ENCODE results near the gene MCM5. TPM values are rescaled to one million over a fixed set of nuclear protein-coding genes. Genes with fewer than 3 reads are reported as not detected.

Gene MCM5
- total and polyA plus RNA-seq, 2 experiments from 2014 or later, result 288 to 325 TPM

DNA sequence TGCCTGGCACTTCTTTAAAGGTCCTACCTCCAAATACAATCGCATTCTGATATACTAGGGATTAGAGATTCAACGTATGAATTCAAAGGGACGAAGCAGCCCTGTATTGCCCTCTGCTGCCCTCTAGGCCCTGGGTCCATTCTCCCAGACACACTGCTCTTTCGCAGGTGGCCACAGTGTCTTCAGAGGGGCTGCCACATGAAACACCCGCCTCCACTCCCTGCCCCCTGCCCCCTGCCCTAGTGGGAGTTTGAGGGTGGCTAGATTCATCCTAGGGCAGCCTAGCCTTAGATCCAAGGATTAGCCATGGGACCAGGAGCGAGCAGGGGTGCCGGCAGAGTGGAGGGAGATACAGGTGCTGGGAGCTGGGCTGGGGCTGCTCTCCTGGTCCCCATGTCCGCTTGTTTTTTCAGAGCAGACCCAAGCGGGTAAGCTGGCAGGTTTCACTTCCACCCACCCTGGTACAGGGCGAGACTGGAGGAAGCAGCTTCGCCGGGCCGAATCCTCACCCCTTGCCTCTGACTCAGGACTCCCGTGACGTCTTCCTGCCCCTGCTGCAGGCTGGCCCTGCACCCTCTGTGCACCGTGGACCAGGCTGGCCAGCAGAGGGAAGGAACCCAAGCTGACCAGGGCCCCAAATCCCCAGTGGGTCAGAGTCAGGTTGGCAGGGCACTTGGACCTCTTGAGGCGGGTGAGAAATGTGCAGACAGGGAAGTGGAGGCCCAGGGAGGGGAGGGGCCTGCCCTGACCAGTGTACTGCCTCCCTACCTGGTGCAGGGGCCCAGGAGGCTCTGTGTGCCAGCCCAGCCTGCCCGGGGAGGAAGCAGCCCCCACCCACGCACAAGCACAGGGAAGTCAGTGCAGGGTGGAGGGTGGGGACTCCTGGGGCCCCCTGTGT is 47.5 kb upstream of the MCM5 start:
- Histone ChIP-seq H2AFZ (peak overlapping the region; percentile 93), H3K36me3 (ENCODE audit: insufficient read depth) (no peaks in the 10 kb centered on the region), H3K79me2 (replicated peaks; ENCODE audit: insufficient read depth) (no peaks in the 10 kb centered on the region), H4K20me1 (replicated peaks; ENCODE audit: insufficient read depth) (no peaks in the 10 kb centered on the region), H3K27ac (ENCODE audit: low read depth) (no peak overlapping the region), H3K27me3 (ENCODE audit: insufficient read depth) (peaks cover 11% of the 10 kb centered on the region), H3F3A (replicated peaks; ENCODE audit: low read depth) (peaks cover 4% of the 10 kb centered on the region; the same call in 1 of the 2 replicates), H3K4me3 (no peak overlapping the region), H3K4me2 (peak overlapping the region; percentile 96; the same call in 1 of the 2 replicates), H3K9me2 (ENCODE audit: insufficient read depth) (no peaks in the 10 kb centered on the region), H3K4me1 (ENCODE audit: insufficient read depth) (peaks cover 7% of the 10 kb centered on the region)
- TF ChIP-seq, protein P1, sequence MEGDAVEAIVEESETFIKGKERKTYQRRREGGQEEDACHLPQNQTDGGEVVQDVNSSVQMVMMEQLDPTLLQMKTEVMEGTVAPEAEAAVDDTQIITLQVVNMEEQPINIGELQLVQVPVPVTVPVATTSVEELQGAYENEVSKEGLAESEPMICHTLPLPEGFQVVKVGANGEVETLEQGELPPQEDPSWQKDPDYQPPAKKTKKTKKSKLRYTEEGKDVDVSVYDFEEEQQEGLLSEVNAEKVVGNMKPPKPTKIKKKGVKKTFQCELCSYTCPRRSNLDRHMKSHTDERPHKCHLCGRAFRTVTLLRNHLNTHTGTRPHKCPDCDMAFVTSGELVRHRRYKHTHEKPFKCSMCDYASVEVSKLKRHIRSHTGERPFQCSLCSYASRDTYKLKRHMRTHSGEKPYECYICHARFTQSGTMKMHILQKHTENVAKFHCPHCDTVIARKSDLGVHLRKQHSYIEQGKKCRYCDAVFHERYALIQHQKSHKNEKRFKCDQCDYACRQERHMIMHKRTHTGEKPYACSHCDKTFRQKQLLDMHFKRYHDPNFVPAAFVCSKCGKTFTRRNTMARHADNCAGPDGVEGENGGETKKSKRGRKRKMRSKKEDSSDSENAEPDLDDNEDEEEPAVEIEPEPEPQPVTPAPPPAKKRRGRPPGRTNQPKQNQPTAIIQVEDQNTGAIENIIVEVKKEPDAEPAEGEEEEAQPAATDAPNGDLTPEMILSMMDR (conservative IDR thresholded peaks at IDR 0.05; ENCODE audit: low read depth in 2 of 2), result peak; percentile 57 to 76
- TF ChIP-seq, protein P2, sequence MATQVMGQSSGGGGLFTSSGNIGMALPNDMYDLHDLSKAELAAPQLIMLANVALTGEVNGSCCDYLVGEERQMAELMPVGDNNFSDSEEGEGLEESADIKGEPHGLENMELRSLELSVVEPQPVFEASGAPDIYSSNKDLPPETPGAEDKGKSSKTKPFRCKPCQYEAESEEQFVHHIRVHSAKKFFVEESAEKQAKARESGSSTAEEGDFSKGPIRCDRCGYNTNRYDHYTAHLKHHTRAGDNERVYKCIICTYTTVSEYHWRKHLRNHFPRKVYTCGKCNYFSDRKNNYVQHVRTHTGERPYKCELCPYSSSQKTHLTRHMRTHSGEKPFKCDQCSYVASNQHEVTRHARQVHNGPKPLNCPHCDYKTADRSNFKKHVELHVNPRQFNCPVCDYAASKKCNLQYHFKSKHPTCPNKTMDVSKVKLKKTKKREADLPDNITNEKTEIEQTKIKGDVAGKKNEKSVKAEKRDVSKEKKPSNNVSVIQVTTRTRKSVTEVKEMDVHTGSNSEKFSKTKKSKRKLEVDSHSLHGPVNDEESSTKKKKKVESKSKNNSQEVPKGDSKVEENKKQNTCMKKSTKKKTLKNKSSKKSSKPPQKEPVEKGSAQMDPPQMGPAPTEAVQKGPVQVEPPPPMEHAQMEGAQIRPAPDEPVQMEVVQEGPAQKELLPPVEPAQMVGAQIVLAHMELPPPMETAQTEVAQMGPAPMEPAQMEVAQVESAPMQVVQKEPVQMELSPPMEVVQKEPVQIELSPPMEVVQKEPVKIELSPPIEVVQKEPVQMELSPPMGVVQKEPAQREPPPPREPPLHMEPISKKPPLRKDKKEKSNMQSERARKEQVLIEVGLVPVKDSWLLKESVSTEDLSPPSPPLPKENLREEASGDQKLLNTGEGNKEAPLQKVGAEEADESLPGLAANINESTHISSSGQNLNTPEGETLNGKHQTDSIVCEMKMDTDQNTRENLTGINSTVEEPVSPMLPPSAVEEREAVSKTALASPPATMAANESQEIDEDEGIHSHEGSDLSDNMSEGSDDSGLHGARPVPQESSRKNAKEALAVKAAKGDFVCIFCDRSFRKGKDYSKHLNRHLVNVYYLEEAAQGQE (IDR thresholded peaks at IDR 0.05; ENCODE audit: unreplicated experiment), result no peak
- no peak for TF ChIP-seq ZNF114 (CRISPR knock-in tag; IDR thresholded peaks at IDR 0.05)
- no peak for TF ChIP-seq JUNB (IDR thresholded peaks at IDR 0.05; ENCODE audit: unreplicated experiment)
- Mint-ChIP-seq H3K27me3 (ENCODE audit: insufficient read depth, low read depth, poor library complexity) (peaks cover 15% of the 10 kb centered on the region), H3K36me3 (ENCODE audit: low read depth) (no peaks in the 10 kb centered on the region), H3K27ac (no peak overlapping the region; the same call in 1 of the 2 replicates), H3K4me3 (no peak overlapping the region), H3K4me1 (peaks cover 22% of the 10 kb centered on the region), H3K9me3 (no peaks in the 10 kb centered on the region; the same call in 2 of the 3 replicates)
- peak; percentile 83 for DNase-seq (ENCODE audit: low spot score)
- peak; percentile 43 for ATAC-seq

DNA sequence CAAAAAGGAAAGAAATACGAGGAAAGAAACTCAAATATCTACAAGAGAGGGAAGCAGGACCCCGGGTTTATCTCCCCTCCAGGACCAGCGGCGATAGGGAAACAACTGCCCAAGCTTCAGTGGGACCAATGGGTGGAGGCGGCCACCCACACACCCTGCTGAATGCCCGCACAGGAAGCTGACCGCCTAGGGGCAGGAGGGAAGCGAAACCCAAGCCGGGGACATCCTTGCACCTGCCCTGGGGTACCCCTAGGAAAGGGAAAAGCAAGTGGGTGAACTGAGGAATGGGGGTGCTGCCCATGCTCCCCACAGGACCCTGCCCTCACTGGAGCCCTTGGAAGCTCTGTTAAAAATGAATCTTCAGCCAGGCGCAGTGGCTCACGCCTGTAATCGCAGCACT is 46.6 kb upstream of the MCM5 start:
- Histone ChIP-seq H3K36me3 (ENCODE audit: insufficient read depth) (no peaks in the 10 kb centered on the region), H3K4me1 (ENCODE audit: insufficient read depth) (peaks cover 7% of the 10 kb centered on the region), H3K4me3 (no peak overlapping the region), H3K27ac (ENCODE audit: low read depth) (no peak overlapping the region), H3K4me2 (no peak overlapping the region), H3K9me2 (ENCODE audit: insufficient read depth) (no peaks in the 10 kb centered on the region), H3K79me2 (replicated peaks; ENCODE audit: insufficient read depth) (no peaks in the 10 kb centered on the region), H3K27me3 (ENCODE audit: insufficient read depth) (peaks cover 11% of the 10 kb centered on the region), H4K20me1 (replicated peaks; ENCODE audit: insufficient read depth) (no peaks in the 10 kb centered on the region), H2AFZ (no peak overlapping the region), H3F3A (replicated peaks; ENCODE audit: low read depth) (peaks cover 4% of the 10 kb centered on the region; the same call in 1 of the 2 replicates)
- Mint-ChIP-seq H3K9me3 (no peaks in the 10 kb centered on the region; the same call in 2 of the 3 replicates), H3K36me3 (ENCODE audit: low read depth) (no peaks in the 10 kb centered on the region), H3K4me1 (peaks cover 22% of the 10 kb centered on the region), H3K27me3 (ENCODE audit: insufficient read depth, low read depth, poor library complexity) (peaks cover 17% of the 10 kb centered on the region), H3K27ac (no peak overlapping the region), H3K4me3 (no peak overlapping the region)
- TF ChIP-seq POLR2AphosphoS5 (IDR thresholded peaks at IDR 0.05; ENCODE audit: low read depth) (no peak), ZNF114 (CRISPR knock-in tag; IDR thresholded peaks at IDR 0.05) (no peak)
- ATAC-seq (no peak), DNase-seq (ENCODE audit: low spot score) (no peak)

Data from GM23338 (cell line).